GM23338 (cell line): ENCODE results near the gene GNG7. TPM values are rescaled to one million over a fixed set of nuclear protein-coding genes. Genes with fewer than 3 reads are reported as not detected.

Source experiments
- ATAC-seq: fragments of 200-7000 bp; cut with Tn5 transposase; 3 replicates; pipeline ENCODE4 v1.9.1; 2020
- DNase-seq: peaks from one replicate; pipeline ENCODE4 v3.0.0-alpha.2; 2015; ENCODE audit warnings: low spot score
- H2AFZ ChIP-seq: fragments of 200-600 bp; sonication (generic); 2 replicates; pipeline ENCODE4 v1.8.0; 2016; ENCODE audit warnings: antibody characterized with exemption, mild to moderate bottlenecking, moderate library complexity
- H3F3A ChIP-seq: fragments of 200-600 bp; sonication (generic); replicated peaks from 2 replicates; pipeline ENCODE4 v1.8.0; 2017; ENCODE audit warnings: antibody characterized with exemption, mixed run types, low read depth
- H3K27ac ChIP-seq: fragments of 200-600 bp; sonication (generic); 2 replicates; pipeline ENCODE4 v1.6.1; 2016; ENCODE audit warnings: low read depth
- H3K27me3 ChIP-seq: fragments of 200-600 bp; sonication (generic); 2 replicates; pipeline ENCODE4 v1.8.0; 2016; ENCODE audit warnings: mild to moderate bottlenecking, mixed run types, moderate library complexity; ENCODE audit not compliant: insufficient read depth
- H3K36me3 ChIP-seq: fragments of 200-600 bp; sonication (generic); 2 replicates; pipeline ENCODE4 v1.8.0; 2016; ENCODE audit warnings: mild to moderate bottlenecking; ENCODE audit not compliant: insufficient read depth
- H3K4me1 ChIP-seq: fragments of 200-600 bp; sonication (generic); 2 replicates; pipeline ENCODE4 v1.8.0; 2016; ENCODE audit warnings: mild to moderate bottlenecking, moderate library complexity; ENCODE audit not compliant: insufficient read depth
- H3K4me2 ChIP-seq: fragments of 200-600 bp; sonication (generic); 2 replicates; pipeline ENCODE4 v1.7.1; 2017; ENCODE audit warnings: mixed run types
- H3K4me3 ChIP-seq: fragments of 200-600 bp; sonication (generic); 2 replicates; pipeline ENCODE4 v1.6.1; 2016; ENCODE audit warnings: mixed run types
- H3K79me2 ChIP-seq: fragments of 200-600 bp; sonication (generic); replicated peaks from 2 replicates; pipeline ENCODE4 v1.8.0; 2017; ENCODE audit warnings: mild to moderate bottlenecking; ENCODE audit not compliant: insufficient read depth
- H3K9me2 ChIP-seq: fragments of 200-600 bp; sonication (generic); 2 replicates; pipeline ENCODE4 v1.8.0; 2017; ENCODE audit not compliant: insufficient read depth
- H4K20me1 ChIP-seq: fragments of 200-600 bp; sonication (generic); replicated peaks from 2 replicates; pipeline ENCODE4 v1.8.0; 2017; ENCODE audit warnings: mild to moderate bottlenecking; ENCODE audit not compliant: insufficient read depth
- H3K27ac Mint-ChIP-seq: 2 replicates; pipeline ENCODE4 v1.8.0; 2020; ENCODE audit warnings: inconsistent platforms, mild to moderate bottlenecking, moderate library complexity, mixed read lengths
- H3K27me3 Mint-ChIP-seq: 3 replicates; pipeline ENCODE4 v1.8.0; 2022; ENCODE audit warnings: low read depth, mild to moderate bottlenecking, moderate library complexity, mixed read lengths, inconsistent platforms; ENCODE audit not compliant: insufficient read depth, poor library complexity
- H3K36me3 Mint-ChIP-seq: 3 replicates; pipeline ENCODE4 v1.8.0; 2021; ENCODE audit warnings: low read depth, mild to moderate bottlenecking, inconsistent platforms, moderate library complexity, mixed read lengths
- H3K4me1 Mint-ChIP-seq: 3 replicates; pipeline ENCODE4 v1.8.0; 2020; ENCODE audit warnings: mild to moderate bottlenecking, inconsistent platforms, mixed read lengths
- H3K4me3 Mint-ChIP-seq: 3 replicates; pipeline ENCODE4 v1.8.0; 2021; ENCODE audit warnings: moderate library complexity, mild to moderate bottlenecking, inconsistent platforms, mixed read lengths
- H3K9me3 Mint-ChIP-seq: 3 replicates; pipeline ENCODE4 v1.8.0; 2020; ENCODE audit warnings: moderate library complexity, mild to moderate bottlenecking, inconsistent platforms, mixed read lengths
- ZNF114 ChIP-seq: fragments of 250-450 bp; sonication (Bioruptor Pico); IDR thresholded peaks from 2 replicates; pipeline ENCODE4 v1.5.0; 2020; ENCODE audit warnings: mild to moderate bottlenecking, moderate library complexity
- polyA plus RNA-seq: library from polyadenylated mRNA; unstranded; fragments of >200 nt; fragmentation: Nextera tagmentation; extraction: Ambion mirVana; gene quantifications from 2 replicates; pipeline ENCODE4 v1.2.1, GENCODE V29; 2016
- total RNA-seq: library from RNA; depleted of rRNA; stranded (reverse); fragments of >200 nt; shearing (Covaris generic); gene quantifications from 2 replicates; pipeline ENCODE4 v1.2.3, GENCODE V29; 2014
- TF ChIP-seq, protein P1 (sequence below): fragments of 250-450 bp; sonication (Bioruptor Pico); IDR thresholded peaks from 2 replicates; pipeline ENCODE4 v1.5.0; 2020; ENCODE audit warnings: mild to moderate bottlenecking, moderate library complexity
- TF ChIP-seq, protein P2 (sequence below), 2 experiments: fragments of 200-600 bp in 1 of 2; sonication (generic) in 1 of 2; conservative IDR thresholded peaks; 2 replicates each; pipeline versions ENCODE4 v1.5.1 to v1.6.1; 2016 to 2017; ENCODE audit warnings: antibody characterized with exemption in 2 of 2, low read depth in 2 of 2, mild to moderate bottlenecking in 2 of 2, moderate library complexity in 1 of 2

GNG7 gene
- total and polyA plus RNA-seq, 2 experiments from 2014 or later: 5.1 to 5.4 TPM

DNA sequence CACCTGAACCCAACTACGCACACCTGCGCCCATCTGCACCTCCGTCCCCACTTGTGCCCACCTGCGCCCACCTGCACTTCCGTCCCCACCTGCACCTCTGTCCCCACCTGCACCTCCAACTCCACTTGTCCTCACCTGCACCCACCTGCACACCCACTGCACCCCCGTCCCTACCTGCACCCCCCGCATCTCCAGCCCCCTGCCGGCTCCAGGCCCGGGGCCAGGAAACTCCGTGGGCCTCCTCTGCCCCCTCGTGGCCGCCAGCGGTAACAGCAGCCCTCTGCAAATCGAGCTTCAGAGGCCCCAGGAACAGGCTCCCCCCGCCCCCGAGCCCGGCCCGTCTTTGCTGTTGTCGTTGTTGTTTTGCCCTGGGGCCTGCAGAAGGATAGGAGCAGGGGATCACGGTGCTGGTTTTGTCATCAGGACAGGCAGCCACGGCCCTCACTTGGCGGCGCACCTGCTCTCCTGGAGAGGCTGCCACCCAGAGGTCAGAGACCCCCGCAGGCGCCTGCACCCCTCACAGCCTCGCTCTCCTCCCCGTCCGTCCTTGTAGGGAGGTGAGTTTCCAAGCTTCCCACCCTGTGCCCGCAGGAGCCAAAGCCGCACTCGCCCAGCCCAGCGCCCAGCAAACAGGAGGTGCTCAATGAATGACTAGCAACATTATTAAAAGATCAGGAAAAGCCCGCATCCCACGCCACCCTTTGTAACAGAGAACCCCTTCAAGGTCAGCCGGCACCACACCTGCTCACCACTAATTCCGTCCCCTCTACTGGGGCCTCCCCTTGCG is 65.4 kb downstream of the GNG7 start:
- Histone ChIP-seq H3K79me2 (no peaks in the 10 kb centered on the region), H3K27me3 (no peaks in the 10 kb centered on the region), H2AFZ (peak overlapping the region; percentile 52; the same call in 1 of the 2 replicates), H3K4me2 (peak overlapping the region; percentile 84), H3K27ac (no peak overlapping the region), H4K20me1 (no peaks in the 10 kb centered on the region), H3K9me2 (no peaks in the 10 kb centered on the region), H3K36me3 (no peaks in the 10 kb centered on the region), H3F3A (no peaks in the 10 kb centered on the region), H3K4me3 (peak overlapping the region; percentile 56), H3K4me1 (peaks cover 12% of the 10 kb centered on the region)
- Mint-ChIP-seq H3K9me3 (peaks cover 4% of the 10 kb centered on the region; the same call in 1 of the 3 replicates), H3K4me1 (peaks cover 12% of the 10 kb centered on the region), H3K27me3 (peaks cover 7% of the 10 kb centered on the region), H3K4me3 (peak overlapping the region; percentile 62), H3K27ac (no peak overlapping the region), H3K36me3 (no peaks in the 10 kb centered on the region; the same call in 2 of the 3 replicates)
- ATAC-seq: peak; percentile 88
- TF ChIP-seq, protein P1, sequence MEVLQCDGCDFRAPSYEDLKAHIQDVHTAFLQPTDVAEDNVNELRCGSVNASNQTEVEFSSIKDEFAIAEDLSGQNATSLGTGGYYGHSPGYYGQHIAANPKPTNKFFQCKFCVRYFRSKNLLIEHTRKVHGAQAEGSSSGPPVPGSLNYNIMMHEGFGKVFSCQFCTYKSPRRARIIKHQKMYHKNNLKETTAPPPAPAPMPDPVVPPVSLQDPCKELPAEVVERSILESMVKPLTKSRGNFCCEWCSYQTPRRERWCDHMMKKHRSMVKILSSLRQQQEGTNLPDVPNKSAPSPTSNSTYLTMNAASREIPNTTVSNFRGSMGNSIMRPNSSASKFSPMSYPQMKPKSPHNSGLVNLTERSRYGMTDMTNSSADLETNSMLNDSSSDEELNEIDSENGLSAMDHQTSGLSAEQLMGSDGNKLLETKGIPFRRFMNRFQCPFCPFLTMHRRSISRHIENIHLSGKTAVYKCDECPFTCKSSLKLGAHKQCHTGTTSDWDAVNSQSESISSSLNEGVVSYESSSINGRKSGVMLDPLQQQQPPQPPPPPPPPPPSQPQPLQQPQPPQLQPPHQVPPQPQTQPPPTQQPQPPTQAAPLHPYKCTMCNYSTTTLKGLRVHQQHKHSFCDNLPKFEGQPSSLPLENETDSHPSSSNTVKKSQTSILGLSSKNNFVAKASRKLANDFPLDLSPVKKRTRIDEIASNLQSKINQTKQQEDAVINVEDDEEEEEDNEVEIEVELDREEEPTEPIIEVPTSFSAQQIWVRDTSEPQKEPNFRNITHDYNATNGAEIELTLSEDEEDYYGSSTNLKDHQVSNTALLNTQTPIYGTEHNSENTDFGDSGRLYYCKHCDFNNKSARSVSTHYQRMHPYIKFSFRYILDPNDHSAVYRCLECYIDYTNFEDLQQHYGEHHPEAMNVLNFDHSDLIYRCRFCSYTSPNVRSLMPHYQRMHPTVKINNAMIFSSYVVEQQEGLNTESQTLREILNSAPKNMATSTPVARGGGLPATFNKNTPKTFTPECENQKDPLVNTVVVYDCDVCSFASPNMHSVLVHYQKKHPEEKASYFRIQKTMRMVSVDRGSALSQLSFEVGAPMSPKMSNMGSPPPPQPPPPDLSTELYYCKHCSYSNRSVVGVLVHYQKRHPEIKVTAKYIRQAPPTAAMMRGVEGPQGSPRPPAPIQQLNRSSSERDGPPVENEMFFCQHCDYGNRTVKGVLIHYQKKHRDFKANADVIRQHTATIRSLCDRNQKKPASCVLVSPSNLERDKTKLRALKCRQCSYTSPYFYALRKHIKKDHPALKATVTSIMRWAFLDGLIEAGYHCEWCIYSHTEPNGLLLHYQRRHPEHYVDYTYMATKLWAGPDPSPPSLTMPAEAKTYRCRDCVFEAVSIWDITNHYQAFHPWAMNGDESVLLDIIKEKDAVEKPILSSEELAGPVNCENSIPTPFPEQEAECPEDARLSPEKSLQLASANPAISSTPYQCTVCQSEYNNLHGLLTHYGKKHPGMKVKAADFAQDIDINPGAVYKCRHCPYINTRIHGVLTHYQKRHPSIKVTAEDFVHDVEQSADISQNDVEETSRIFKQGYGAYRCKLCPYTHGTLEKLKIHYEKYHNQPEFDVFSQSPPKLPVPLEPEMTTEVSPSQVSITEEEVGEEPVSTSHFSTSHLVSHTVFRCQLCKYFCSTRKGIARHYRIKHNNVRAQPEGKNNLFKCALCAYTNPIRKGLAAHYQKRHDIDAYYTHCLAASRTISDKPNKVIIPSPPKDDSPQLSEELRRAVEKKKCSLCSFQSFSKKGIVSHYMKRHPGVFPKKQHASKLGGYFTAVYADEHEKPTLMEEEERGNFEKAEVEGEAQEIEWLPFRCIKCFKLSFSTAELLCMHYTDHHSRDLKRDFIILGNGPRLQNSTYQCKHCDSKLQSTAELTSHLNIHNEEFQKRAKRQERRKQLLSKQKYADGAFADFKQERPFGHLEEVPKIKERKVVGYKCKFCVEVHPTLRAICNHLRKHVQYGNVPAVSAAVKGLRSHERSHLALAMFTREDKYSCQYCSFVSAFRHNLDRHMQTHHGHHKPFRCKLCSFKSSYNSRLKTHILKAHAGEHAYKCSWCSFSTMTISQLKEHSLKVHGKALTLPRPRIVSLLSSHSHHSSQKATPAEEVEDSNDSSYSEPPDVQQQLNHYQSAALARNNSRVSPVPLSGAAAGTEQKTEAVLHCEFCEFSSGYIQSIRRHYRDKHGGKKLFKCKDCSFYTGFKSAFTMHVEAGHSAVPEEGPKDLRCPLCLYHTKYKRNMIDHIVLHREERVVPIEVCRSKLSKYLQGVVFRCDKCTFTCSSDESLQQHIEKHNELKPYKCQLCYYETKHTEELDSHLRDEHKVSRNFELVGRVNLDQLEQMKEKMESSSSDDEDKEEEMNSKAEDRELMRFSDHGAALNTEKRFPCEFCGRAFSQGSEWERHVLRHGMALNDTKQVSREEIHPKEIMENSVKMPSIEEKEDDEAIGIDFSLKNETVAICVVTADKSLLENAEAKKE (CRISPR knock-in tag): no peak
- TF ChIP-seq, protein P2, sequence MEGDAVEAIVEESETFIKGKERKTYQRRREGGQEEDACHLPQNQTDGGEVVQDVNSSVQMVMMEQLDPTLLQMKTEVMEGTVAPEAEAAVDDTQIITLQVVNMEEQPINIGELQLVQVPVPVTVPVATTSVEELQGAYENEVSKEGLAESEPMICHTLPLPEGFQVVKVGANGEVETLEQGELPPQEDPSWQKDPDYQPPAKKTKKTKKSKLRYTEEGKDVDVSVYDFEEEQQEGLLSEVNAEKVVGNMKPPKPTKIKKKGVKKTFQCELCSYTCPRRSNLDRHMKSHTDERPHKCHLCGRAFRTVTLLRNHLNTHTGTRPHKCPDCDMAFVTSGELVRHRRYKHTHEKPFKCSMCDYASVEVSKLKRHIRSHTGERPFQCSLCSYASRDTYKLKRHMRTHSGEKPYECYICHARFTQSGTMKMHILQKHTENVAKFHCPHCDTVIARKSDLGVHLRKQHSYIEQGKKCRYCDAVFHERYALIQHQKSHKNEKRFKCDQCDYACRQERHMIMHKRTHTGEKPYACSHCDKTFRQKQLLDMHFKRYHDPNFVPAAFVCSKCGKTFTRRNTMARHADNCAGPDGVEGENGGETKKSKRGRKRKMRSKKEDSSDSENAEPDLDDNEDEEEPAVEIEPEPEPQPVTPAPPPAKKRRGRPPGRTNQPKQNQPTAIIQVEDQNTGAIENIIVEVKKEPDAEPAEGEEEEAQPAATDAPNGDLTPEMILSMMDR (conservative IDR thresholded peaks at IDR 0.05; ENCODE audit: low read depth in 2 of 2): peak; percentile 78 to 82
- no peak for TF ChIP-seq ZNF114 (CRISPR knock-in tag)
- peak; percentile 75 for DNase-seq
